Measurements from ENCODE around the gene CPNE4.
"Not testable (repeated sequence)": the region's sequence is repeated elsewhere in the genome, so short reads cannot be mapped to it uniquely, and the experiment has no call there.

The CPNE4 gene

DNA sequence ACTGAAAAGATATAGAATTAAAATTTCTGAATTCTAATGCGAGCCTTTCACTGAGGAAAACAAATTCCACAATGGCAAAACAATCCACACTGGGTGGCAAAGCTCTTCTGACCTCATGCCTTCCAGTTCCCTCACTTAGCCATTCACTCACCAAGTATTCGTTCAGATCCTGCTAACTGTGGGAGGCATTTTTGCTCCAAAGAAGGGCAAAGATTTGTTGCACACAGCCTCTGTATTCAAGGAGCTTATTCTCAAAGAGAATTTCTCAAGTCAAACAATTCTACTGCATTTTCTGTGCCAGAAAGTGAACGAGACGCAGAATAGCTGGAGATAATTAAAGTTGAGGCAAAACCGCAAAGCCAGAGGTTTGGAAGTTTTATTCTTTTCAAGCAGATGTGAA is 77.3 kb downstream of the CPNE4 start:
- no peak for DNase-seq

- no peak for DNase-seq
Measured at GRCh38 chr3:131948806-131949205, 86.0 kb downstream of the CPNE4 start.

GRCh38 chr3:131944676-131945075 is 90.1 kb downstream of the CPNE4 start:
- DNase-seq = no peak

GRCh38 chr3:131933665-131934064 is 101.1 kb downstream of the CPNE4 start:
- DNase-seq = no peak

DNA sequence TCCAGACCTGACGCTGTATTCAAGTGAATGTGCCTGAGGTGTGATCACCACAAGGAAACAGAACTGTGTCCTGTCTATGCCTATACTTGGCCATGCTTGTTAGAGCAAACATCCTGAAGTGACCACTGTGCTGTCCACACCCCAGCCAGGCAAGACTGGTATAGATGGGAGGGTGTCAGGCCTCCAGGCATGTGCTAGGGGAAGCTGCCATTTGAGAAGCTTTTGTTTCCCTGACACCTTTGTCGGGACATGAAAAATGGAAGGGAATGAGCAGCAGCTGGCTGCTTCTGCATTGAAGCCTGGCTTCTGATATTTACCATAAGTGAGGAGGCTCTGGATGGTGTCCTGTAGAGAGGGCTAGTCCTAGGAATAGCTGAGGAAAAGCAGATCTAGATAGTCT is 106.2 kb downstream of the CPNE4 start:
- DNase-seq = no peak

- no peak for DNase-seq
Measured at GRCh38 chr3:131925571-131925970, 109.2 kb downstream of the CPNE4 start.

- DNase-seq = no peak
Measured at GRCh38 chr3:131922356-131922755, 112.5 kb downstream of the CPNE4 start.

GRCh38 chr3:131917006-131917405 is 117.8 kb downstream of the CPNE4 start:
- DNase-seq = no peak

DNA sequence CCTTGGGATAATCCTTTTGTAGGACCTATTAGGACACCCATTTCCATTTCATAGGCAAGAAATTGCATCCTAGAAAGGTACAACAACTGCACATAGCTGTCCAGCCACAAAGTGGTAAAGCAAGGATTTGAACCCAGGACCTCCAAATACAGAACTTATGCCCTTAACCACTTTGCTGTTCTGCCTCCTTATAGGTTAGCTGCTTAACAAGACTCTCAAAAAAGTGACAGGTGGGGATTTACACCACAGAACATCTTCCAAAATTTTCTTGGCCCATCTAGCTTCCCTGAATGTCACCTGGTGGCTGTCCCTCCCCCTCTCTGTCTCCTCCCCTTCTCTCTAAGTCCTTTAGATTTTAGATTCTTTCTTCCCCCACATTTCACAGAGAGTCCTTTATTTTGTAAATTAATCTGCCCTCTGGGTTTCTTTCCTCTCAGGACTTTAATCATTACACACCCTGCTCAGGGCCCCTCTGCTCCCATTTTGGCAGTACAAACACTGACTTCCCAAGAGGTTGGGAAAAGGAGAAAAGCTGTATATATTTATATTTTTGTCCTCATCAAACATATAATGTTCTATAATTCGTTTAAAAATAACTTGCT is 120.6 kb downstream of the CPNE4 start:
- no peak for DNase-seq

DNA sequence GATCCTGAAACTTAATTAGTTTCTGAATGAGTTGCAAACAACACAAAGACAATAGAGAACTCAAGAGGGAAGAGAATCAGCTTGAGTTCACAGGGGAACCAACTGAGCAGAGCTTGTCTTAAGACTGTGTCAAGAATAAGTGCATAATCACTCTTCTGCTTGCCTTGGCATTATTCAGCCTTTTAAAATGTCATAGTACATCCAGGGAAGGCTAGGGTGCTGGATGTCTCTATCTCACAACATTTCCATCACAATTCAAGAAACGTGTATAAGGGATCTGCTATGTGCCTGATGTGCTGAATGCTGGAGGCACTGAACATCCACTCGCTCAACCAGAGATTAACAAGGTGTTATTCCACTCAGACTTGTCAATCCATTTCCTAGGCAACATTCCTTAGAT is 122.6 kb downstream of the CPNE4 start:
- DNase-seq = no peak

DNA sequence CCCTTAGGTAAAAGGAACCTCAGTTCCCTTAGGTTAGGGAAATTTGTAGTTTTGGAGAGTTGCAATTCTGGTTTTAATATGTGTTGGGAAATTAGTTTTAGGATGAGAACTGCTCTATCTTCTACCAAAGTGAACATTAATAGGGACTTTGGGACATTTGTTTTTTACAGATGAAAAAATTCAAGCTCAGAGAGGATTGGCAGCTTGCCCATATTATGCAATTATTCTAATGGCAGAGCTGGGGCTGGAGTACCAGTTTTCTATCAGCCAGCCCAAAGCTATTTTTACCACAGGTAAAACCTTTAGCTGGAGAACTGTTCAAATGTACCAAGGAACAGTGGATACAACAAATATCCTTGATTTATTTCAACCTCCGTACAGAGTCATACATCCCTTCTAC is 127.0 kb downstream of the CPNE4 start:
- no peak for DNase-seq

DNA sequence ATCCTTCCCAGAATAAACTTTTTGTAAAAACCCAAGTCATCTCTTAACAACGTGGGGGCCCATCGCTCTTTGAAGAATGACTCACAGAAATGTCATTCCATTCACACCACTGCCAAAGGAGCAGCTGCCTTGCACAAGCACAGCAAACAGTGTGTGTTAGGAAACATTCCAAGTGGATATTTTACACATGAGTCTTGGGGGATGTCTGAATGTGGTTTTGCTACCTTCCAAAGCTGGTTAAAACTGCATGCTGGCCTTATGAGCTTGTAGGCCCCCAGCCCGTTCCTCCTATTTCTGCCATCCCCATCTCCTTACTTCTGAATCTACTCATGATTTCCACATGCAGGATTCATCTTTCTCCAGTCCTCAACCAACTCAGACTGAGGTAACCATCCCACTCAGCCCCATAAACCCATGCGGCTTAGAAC is 130.8 kb downstream of the CPNE4 start:
- no peak for DNase-seq

DNA sequence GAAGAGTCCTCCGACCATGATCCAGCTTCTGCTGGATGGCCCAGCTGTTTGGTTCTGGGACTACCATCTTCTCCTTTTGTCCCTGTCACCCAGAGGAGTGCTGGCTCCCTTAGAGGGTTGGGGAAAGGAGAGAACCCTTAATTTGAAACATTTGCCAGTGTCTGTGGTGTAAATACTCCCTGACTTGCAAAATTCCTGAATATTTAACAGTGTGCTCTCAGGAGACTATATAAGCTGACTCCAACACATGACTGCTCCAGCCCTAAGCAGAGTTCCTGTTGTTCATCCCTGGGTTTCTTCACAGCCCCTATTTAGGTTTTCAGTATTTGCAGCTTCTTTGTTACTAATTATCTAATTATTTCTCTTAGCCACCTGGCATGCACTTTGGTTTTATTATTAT is 133.1 kb downstream of the CPNE4 start:
- no peak for DNase-seq

DNA sequence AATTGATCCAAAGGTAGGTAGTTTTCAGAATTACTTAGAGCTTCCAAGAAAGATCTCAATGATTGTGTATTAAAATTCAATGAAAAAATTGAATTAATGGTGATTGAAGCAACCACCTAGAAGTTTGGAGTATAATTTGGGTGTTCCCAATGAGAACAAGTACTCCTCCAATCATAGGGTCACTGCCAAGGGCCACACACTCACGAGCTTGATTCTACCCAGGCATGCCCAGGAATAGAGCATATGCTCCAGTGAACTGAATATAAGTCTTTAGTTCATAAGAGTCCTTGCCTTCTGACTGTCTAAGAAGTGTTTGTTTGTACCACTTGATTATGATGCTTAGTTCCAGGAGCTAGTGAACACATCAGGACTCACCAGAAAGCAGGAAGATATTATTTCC is 133.9 kb downstream of the CPNE4 start:
- DNase-seq = no peak

DNA sequence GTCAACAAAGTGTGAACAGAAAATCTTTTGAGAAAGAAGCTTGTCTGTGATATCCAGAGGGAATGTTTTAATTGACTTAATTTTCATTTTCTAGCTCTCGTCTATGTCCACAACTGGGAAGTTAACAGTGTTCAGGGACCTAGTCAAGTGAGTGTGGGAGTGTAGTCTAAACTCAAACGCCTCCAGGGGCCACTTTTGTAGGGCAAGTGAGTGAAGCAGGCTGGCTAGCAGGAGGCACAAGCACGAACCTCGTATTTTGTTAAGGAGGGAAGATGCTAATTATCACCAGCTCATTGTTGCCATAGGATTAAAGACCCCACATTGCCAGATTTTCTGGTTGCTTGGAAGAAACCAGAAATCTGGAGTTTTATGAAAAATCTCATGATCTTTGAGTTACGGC is 135.8 kb downstream of the CPNE4 start:
- no peak for DNase-seq

DNA sequence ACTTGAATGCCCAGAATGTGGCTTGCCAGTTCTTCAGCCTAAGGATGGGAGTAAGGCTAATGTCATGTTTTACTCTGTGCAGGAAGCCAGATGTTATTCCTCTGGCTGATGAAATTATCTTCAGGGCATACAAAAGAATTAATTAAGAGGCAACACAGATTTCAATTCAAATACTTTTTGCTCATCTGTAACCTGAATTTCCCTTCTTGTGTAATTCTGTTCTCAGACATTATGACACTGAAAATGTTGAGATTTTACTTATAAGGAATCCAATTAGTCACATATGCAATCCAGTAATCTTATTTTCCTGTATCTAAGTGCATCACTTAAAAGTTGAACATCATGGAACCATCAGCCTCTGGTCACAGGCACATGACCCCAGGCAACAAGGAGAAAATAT is 136.5 kb downstream of the CPNE4 start:
- DNase-seq = no peak

DNA sequence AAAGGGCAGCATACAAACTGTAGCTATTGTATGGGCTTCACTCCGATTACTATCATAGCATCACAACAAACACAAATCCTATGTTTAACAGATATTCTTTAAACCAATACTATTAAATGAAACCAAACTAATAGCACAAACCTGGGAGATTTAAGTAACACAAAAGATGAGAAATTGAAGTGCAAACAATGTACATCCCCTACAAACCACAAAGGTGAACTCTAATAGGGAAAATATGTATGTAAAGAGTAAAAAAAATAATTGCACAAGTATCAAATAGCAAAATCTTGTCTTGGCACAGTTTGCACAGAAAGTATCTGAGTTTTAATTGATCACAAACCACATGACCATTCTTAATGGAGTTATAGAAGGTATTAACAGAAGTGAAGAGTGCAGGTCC is 138.5 kb downstream of the CPNE4 start:
- DNase-seq = no peak

DNA sequence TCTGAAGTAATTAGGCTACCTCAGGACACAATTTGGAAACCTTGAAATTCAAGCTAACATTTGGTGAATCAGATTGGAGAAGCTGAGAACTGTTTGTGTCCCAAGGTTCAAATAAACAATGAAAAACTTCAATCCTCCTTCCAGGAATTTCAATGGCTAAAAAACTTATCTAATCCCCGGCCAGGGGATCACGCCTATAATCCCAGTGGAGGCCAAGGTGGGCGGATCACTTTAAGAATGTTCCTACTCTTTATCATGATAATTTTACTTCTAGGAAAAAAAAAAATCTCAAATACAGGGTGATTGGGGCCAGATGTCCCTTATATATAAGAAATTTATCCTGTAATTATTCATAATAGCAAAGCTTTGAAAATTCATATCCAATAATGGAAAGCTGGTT is 139.0 kb downstream of the CPNE4 start:
- DNase-seq = no peak

GRCh38 chr3:131892331-131892730 is 142.5 kb downstream of the CPNE4 start:
- DNase-seq = no peak

DNA sequence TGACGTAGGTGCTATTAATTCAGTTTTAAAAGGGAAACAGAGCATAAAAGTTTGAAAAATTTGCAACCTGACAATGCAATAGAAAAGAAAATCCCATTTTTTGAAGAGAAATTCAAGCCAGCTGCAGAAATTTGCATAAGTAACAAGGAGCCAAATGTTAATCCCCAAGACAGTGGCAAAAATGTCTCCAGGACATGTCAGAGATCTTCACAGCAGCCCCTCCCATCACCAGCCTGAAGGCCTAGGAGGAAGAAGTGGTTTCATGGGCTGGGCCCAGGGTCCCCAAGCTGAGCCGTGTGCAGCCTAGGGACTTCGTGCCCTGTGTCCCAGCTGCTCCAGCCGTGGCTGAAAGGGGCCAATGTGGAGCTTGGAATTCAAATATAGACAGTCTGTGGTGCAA is 148.9 kb downstream of the CPNE4 start:
- not testable (repeated sequence) for DNase-seq

DNA sequence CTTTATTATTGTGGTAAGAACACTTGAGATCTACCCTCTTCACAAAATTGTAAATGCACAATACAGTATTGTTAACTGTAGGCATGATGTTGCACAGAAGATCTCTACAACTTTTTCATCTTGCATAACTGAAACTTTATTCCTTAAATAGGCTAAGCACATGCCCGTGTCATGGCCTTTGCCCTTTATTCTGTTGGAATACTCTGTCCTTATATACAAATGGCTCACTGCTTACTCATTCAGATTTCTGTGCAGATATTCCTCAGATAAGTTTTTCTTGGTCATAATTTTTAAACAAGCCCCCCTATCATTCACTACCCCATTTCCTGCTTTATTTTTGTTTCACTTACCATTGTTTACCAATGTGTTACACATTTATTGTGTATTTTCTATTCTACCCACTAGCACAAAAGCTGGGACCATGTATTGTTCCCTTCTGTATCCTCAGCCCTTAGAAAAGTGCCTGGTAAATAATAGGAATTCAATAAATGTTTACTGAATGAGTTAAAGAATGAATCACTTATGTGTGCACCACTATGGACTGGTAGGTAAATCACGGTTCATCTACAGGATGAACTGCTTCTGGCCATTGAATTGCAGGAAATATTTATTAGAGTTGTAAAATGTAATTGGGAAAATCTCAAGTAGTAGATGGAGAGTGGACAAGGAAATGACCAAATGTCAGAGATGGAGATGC is 151.0 kb downstream of the CPNE4 start:
- no peak for DNase-seq

- DNase-seq = no peak
Measured at GRCh38 chr3:131883086-131883485, 151.7 kb downstream of the CPNE4 start.

DNA sequence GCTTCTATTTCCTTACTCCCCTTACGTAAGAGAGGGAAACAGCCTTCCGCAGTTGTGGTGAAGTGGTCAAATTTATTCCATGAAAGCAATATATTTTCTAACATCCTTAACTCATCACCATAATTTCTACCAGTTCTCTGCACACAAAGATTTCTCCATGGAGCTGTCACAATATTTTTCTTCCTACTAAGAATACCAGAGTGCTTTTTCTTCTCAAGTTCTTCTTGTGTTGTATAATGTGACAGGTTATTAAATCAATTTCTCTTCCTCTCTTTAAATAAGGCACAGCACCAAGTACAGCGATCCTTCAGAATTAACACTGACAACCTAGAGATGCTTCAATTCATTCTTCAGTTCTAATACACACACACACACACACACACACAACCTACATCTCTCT is 153.0 kb downstream of the CPNE4 start:
- no peak for DNase-seq

DNA sequence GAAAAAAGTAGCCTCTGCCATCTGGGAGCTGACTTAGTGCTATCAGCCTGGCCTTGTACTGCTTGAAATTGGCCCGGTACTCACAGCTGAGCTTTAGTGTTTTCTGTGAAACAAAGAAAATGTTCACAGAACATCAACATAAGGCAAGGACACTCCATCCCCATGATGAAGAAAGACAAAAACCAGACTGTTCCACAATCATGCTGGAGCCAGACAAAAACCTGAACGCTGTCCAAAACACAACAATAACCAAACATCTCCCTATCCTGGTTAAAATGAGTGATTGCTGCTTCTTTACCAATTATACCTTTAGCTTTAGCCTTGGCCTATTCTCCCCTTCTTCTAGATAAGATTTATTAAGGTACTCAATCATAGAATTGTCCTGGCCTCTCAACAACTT is 153.9 kb downstream of the CPNE4 start:
- DNase-seq = no peak

DNA sequence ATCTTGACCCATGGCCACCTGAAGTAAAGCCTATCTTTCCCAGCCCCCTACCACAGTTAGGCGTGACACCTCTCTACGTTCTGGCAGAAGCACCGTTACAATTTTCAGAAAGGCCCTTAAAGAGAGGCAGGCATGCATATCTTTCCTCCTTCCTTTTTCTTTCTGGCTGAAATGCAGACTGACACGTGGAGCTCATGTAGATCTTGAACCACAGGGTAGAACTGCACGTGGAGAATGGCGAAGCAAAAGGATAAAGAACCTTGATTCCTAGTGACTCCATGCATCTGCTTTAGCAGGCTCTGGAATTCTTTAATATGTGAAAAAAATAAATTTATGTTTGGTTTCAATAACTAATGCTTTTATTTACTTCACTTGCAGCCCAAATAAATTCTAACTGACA is 166.6 kb downstream of the CPNE4 start:
- no peak for DNase-seq

All from NK-92 treated with Interleukin-12 subunit alpha and Interleukin-12 subunit beta, amount 100 ng/mL, for 24 hours (cell line).